Measurements from ENCODE around the gene CHGA.

The CHGA gene

GRCh38 chr14:92967346-92967926 is 44.5 kb downstream of the CHGA start:
- Histone ChIP-seq H3K4me3 (ENCODE audit: low read depth in 1 of 2, low read length in 1 of 2) (no peak overlapping the region), H3K9me3 (no peaks in the 10 kb centered on the region), H3K27ac (no peak overlapping the region), H3K36me3 (peaks cover 10% of the 10 kb centered on the region), H3K4me1 (ENCODE audit: control insufficient read depth in 1 of 2, insufficient read depth in 1 of 2, low read depth in 1 of 2, low read length in 1 of 2) (no peaks in the 10 kb centered on the region), H3K27me3 (no peaks in the 10 kb centered on the region)
- no peak for TF ChIP-seq CTCF (IDR thresholded peaks at IDR 0.05)

GRCh38 chr14:92968291-92969020 is 45.5 kb downstream of the CHGA start:
- Histone ChIP-seq H3K4me1 (ENCODE audit: control insufficient read depth in 1 of 2, insufficient read depth in 1 of 2, low read depth in 1 of 2, low read length in 1 of 2) (no peaks in the 10 kb centered on the region), H3K36me3 (peaks cover 12% of the 10 kb centered on the region), H3K27me3 (no peaks in the 10 kb centered on the region), H3K4me3 (ENCODE audit: low read depth in 1 of 2, low read length in 1 of 2) (no peak overlapping the region), H3K9me3 (no peaks in the 10 kb centered on the region), H3K27ac (no peak overlapping the region)
- no peak for TF ChIP-seq CTCF (IDR thresholded peaks at IDR 0.05)

GRCh38 chr14:92969430-92969829 is 46.5 kb downstream of the CHGA start:
- no peaks in the 10 kb centered on the region for H3K27me3 ChIP-seq
- TF ChIP-seq CTCF (IDR thresholded peaks at IDR 0.05): no peak
- no peaks in the 10 kb centered on the region for H3K4me1 ChIP-seq (ENCODE audit: control insufficient read depth in 1 of 2, insufficient read depth in 1 of 2, low read depth in 1 of 2, low read length in 1 of 2)
- peaks cover 12% of the 10 kb centered on the region for H3K36me3 ChIP-seq
- H3K4me3 ChIP-seq (ENCODE audit: low read depth in 1 of 2, low read length in 1 of 2): no peak overlapping the region
- H3K9me3 ChIP-seq: no peaks in the 10 kb centered on the region
- H3K27ac ChIP-seq: no peak overlapping the region

GRCh38 chr14:92969871-92970270 is 46.9 kb downstream of the CHGA start:
- Histone ChIP-seq H3K36me3 (peaks cover 15% of the 10 kb centered on the region), H3K9me3 (no peaks in the 10 kb centered on the region), H3K27ac (no peak overlapping the region), H3K4me3 (ENCODE audit: low read depth in 1 of 2, low read length in 1 of 2) (no peak overlapping the region), H3K4me1 (ENCODE audit: control insufficient read depth in 1 of 2, insufficient read depth in 1 of 2, low read depth in 1 of 2, low read length in 1 of 2) (no peaks in the 10 kb centered on the region), H3K27me3 (no peaks in the 10 kb centered on the region)
- no peak for TF ChIP-seq CTCF (IDR thresholded peaks at IDR 0.05)

GRCh38 chr14:92970271-92970670 is 47.3 kb downstream of the CHGA start:
- TF ChIP-seq CTCF (IDR thresholded peaks at IDR 0.05): no peak
- H3K27ac ChIP-seq: no peak overlapping the region
- H3K4me3 ChIP-seq (ENCODE audit: low read depth in 1 of 2, low read length in 1 of 2): no peak overlapping the region

More at GRCh38 chr14:92970271-92970670, 47.3 kb downstream of the CHGA start:
- Histone ChIP-seq H3K9me3 (no peaks in the 10 kb centered on the region), H3K36me3 (peaks cover 16% of the 10 kb centered on the region), H3K4me1 (ENCODE audit: control insufficient read depth in 1 of 2, insufficient read depth in 1 of 2, low read depth in 1 of 2, low read length in 1 of 2) (no peaks in the 10 kb centered on the region), H3K27me3 (no peaks in the 10 kb centered on the region)

Data from neutrophil (primary cell).